ENCODE measurements around the gene ZIC5. TPM values are rescaled to one million over a fixed set of nuclear protein-coding genes. Genes with fewer than 3 reads are reported as not detected.
A peak's percentile ranks its signal among the peaks of the same experiment; 100 is the strongest.

The ZIC5 gene
- total and polyA plus RNA-seq, 2 of the 13 experiments (the other 11 are each of a cell fraction or from before 2014, with no cell fraction given), result 0.02 to 0.07 TPM

- TF ChIP-seq ZFY (CRISPR knock-in tag; IDR thresholded peaks at IDR 0.05), result no peak
- TF ChIP-seq ZNF879 (CRISPR knock-in tag; IDR thresholded peaks at IDR 0.05), result no peak
- no peak for TF ChIP-seq ZNF552 (CRISPR knock-in tag; IDR thresholded peaks at IDR 0.05; ENCODE audit: borderline replicate concordance)
- no peak; the same call in 1 of the 2 replicates for TF ChIP-seq GABPB1 (CRISPR knock-in tag; IDR thresholded peaks at IDR 0.05)
- TF ChIP-seq CREBL2 (CRISPR knock-in tag; IDR thresholded peaks at IDR 0.05; ENCODE audit: borderline replicate concordance), result no peak
- TF ChIP-seq ZNF713 (CRISPR knock-in tag; IDR thresholded peaks at IDR 0.05), result no peak
- no peak for TF ChIP-seq NR2F2 (IDR thresholded peaks at IDR 0.05; ENCODE audit: borderline replicate concordance, low read depth)
- no peak for TF ChIP-seq EZH2 (conservative IDR thresholded peaks at IDR 0.05; ENCODE audit: low read depth, low read length)
- TF ChIP-seq ZNF354B (CRISPR knock-in tag; IDR thresholded peaks at IDR 0.05), result no peak
- no peak for TF ChIP-seq MLXIP (CRISPR knock-in tag; IDR thresholded peaks at IDR 0.05; ENCODE audit: borderline replicate concordance)
- no peak for TF ChIP-seq ZNF253 (CRISPR knock-in tag; IDR thresholded peaks at IDR 0.05; ENCODE audit: borderline replicate concordance)
- no peak for TF ChIP-seq RBM22 (optimal IDR thresholded peaks at IDR 0.05; ENCODE audit: low read length)
- TF ChIP-seq NFRKB (IDR thresholded peaks at IDR 0.05), result no peak
- TF ChIP-seq ZNF772 (CRISPR knock-in tag; IDR thresholded peaks at IDR 0.05), result no peak
- no peak for TF ChIP-seq ZNF24 (IDR thresholded peaks at IDR 0.05)
- no peak for TF ChIP-seq ZNF839 (CRISPR knock-in tag; IDR thresholded peaks at IDR 0.05; ENCODE audit: borderline replicate concordance)
- TF ChIP-seq CCAR2 (optimal IDR thresholded peaks at IDR 0.05; ENCODE audit: low read depth, low read length), result no peak
- no peak for TF ChIP-seq GLI4 (CRISPR knock-in tag; IDR thresholded peaks at IDR 0.05; ENCODE audit: borderline replicate concordance)
- TF ChIP-seq ZNF749 (CRISPR knock-in tag; IDR thresholded peaks at IDR 0.05; ENCODE audit: borderline replicate concordance), result no peak
- TF ChIP-seq ZNF639 (CRISPR knock-in tag; conservative IDR thresholded peaks at IDR 0.05), result no peak
- no peak for TF ChIP-seq ZSCAN30 (CRISPR knock-in tag; IDR thresholded peaks at IDR 0.05)
- no peak for TF ChIP-seq ZNF672 (CRISPR knock-in tag; IDR thresholded peaks at IDR 0.05)
- TF ChIP-seq SIX4 (CRISPR knock-in tag; IDR thresholded peaks at IDR 0.05), result 0 out of 2 replicates have a peak, but pooled peaks have one; percentile 17
- TF ChIP-seq RFX3 (CRISPR knock-in tag; IDR thresholded peaks at IDR 0.05), result no peak
- no peak for TF ChIP-seq ZNF234 (CRISPR knock-in tag; conservative IDR thresholded peaks at IDR 0.05)
- peak; percentile 83; the same call in 1 of the 2 replicates for TF ChIP-seq SKIL (CRISPR knock-in tag; IDR thresholded peaks at IDR 0.05; ENCODE audit: borderline replicate concordance)
- TF ChIP-seq GATAD2A (CRISPR knock-in tag; IDR thresholded peaks at IDR 0.05), result peak; percentile 85
- TF ChIP-seq ZNF615 (CRISPR knock-in tag; IDR thresholded peaks at IDR 0.05; ENCODE audit: borderline replicate concordance), result no peak
Measured at GRCh38 chr13:99941086-99941485, 30.5 kb downstream of the ZIC5 start (continued).
